Body of pancreas (tissue), 4 donors: ENCODE data around the gene C19orf47. TPM values are rescaled to one million over a fixed set of nuclear protein-coding genes. Genes with fewer than 3 reads are reported as not detected.

ENCODE experiments used
- ATAC-seq: fragments of 150-250 bp; one replicate; pipeline ENCODE4 v1.9.1; 2016
- DNase-seq, 4 donors: peaks; one replicate each; pipeline ENCODE4 v3.0.0-alpha.2; 2019
- H3K27ac ChIP-seq, 4 donors: fragments of 200-600 bp; sonication (generic); 1 replicate in 3 of 4; 2 replicates in 1 of 4; pipeline versions ENCODE4 v1.5.1 to v1.6.1; 2016 to 2019; ENCODE audit warnings: mild to moderate bottlenecking in 1 of 4, mixed read lengths in 1 of 4, moderate library complexity in 1 of 4
- H3K27me3 ChIP-seq, 2 donors: fragments of 200-600 bp; sonication (generic); one replicate each; pipeline ENCODE4 v1.6.0; 2016; ENCODE audit warnings: mild to moderate bottlenecking in 1 of 2
- H3K36me3 ChIP-seq, 2 donors: fragments of 200-600 bp; sonication (generic); replicated peaks in 1 of 2; 2 replicates each; pipeline ENCODE4 v1.5.1; 2016; ENCODE audit warnings: low read depth in 2 of 2; ENCODE audit not compliant: insufficient read depth in 1 of 2
- H3K4me1 ChIP-seq: fragments of 200-600 bp; sonication (generic); one replicate; pipeline ENCODE4 v1.6.0; 2016
- H3K4me3 ChIP-seq, 2 donors: fragments of 200-600 bp; sonication (generic); 1 replicate in 1 of 2; 2 replicates in 1 of 2; pipeline ENCODE4 v1.5.1; 2016 to 2019
- H3K9me3 ChIP-seq, 3 donors: fragments of 200-600 bp; sonication (generic); 1 replicate in 2 of 3; 2 replicates in 1 of 3; pipeline ENCODE4 v1.5.1; 2016
- POLR2A ChIP-seq, 3 donors: fragments of 450-650 bp; IDR thresholded peaks; one replicate each; pipeline ENCODE4 v1.6.1; 2016; ENCODE audit warnings: antibody characterized with exemption in 3 of 3, mild to moderate bottlenecking in 2 of 3
- WGBS, 2 donors: methylation state at CpG; one replicate each; pipeline ENCODE4 v1.1.5; 2017; 5-methylcytosine and 5-hydroxymethylcytosine counted together
- intact Hi-C: fragments of 100-400 bp; cut with DNase I; formaldehyde crosslinking; loops from one replicate; pipeline ENCODE4 v1.15.1; 2023
- total RNA-seq, 2 donors: library from RNA; depleted of rRNA; stranded (reverse); fragments of >200 nt; gene quantifications; one replicate each; pipeline ENCODE4 v1.1.0, GENCODE V29; 2016
- TF ChIP-seq, protein P1 (sequence below), 7 experiments: fragments of 450-650 bp in 4 of 7; fragments of 200-600 bp in 3 of 7; sonication (generic) in 3 of 7; IDR thresholded peaks; one replicate each; pipeline ENCODE4 v1.5.1; 2016 to 2019; ENCODE audit warnings: antibody characterized with exemption in 7 of 7

Gene C19orf47
- total RNA-seq, 2 donors from 2014 or later: 3.9 to 19.8 TPM

DNA sequence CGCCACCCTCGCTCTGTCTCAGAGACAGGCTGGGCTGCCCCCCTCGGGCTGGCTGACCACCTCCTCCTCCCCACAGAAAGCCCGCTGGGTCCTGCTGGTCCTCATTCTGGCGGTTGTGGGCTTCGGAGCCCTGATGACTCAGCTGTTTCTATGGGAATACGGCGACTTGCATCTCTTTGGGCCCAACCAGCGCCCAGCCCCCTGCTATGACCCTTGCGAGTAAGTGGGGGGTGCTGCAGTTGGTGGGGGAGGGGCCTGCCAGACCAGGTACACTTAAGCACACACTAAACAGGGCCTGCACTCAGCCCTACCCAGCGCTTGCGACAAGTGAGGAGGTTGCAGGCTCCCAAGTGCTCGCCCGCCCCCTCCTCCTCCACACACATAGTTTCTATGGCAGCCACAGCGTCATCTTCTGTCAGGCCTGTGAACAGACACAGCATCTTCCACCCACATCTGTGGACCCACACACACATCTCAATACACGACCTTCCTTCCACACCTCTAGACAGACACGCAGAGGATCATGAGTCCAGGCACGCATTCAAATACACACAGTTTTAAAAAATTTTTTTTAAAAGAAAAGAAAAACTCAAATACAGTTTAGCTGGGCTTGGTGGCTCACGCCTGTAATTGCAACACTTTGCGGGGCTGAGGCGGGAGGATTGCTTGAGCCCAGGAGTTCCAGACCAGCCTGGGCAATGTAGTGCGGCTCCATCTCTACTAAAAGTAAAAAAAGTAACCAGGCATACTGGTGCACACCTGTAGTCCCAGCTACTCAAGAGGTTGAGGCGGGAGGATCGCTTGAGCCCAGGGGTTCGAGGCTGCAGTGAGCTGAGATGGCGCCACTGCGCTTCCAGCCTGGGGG, 18.7 kb upstream of the C19orf47 start:
- WGBS, 2 donors: 85 to 89% methylated on average over 14 to 27 of the region's 27 CpGs
- H3K27ac ChIP-seq: no peak overlapping the region
- H3K27me3 ChIP-seq: no peaks in the 10 kb centered on the region
- DNase-seq (no peak), ATAC-seq (no peak)
- H3K4me1 ChIP-seq: no peaks in the 10 kb centered on the region
- no peak overlapping the region for H3K4me3 ChIP-seq
- TF ChIP-seq, protein P1, sequence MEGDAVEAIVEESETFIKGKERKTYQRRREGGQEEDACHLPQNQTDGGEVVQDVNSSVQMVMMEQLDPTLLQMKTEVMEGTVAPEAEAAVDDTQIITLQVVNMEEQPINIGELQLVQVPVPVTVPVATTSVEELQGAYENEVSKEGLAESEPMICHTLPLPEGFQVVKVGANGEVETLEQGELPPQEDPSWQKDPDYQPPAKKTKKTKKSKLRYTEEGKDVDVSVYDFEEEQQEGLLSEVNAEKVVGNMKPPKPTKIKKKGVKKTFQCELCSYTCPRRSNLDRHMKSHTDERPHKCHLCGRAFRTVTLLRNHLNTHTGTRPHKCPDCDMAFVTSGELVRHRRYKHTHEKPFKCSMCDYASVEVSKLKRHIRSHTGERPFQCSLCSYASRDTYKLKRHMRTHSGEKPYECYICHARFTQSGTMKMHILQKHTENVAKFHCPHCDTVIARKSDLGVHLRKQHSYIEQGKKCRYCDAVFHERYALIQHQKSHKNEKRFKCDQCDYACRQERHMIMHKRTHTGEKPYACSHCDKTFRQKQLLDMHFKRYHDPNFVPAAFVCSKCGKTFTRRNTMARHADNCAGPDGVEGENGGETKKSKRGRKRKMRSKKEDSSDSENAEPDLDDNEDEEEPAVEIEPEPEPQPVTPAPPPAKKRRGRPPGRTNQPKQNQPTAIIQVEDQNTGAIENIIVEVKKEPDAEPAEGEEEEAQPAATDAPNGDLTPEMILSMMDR (IDR thresholded peaks at IDR 0.05): no peak
- intact Hi-C loops: no loop called here
- H3K36me3 ChIP-seq: peaks cover 0 to 8% of the 10 kb centered on the region in 2 donors
- H3K9me3 ChIP-seq: no peaks in the 10 kb centered on the region

DNA sequence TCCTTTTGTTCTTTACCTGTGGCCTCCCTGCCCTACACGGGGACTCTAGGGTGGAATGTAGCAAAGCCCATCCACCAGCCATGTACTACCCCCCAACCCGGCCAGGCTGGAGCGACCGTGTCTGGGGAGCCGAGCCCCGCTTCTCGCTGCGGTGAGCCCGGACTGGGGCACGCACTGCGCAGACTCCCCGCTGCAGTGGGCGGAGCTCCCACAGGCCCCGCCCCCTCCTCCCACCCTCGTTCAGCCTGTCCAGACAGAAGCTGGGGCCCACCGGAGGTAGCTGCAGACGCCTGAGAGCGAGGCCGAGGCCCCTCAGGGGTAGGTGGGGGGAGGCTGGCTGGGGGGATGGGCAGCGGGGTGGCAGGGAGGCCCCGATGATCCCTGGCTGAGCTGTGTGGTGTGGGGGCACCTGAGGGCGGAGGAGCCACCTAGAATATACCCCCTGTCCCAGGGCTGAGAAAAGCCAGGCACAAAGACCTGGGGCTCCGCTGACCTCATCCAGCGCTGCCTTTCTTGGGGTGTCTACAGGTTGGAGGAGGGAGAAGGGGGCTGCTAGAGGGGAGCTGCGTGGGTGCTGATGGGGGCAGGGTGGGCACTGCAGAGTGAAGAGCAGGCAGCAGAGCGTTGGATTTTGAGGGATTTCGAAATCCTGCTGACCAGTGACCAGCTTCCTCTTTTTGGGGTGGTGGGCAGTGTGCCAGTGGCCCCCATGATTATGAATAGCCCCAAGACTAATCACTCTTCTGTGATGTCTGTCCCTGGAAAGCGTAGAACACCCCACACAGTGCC, 17.6 kb upstream of the C19orf47 start:
- no peaks in the 10 kb centered on the region for H3K9me3 ChIP-seq
- 49 to 58% methylated on average over 19 to 25 of the region's 28 CpGs for WGBS, 2 donors
- no peak overlapping the region for H3K4me3 ChIP-seq
- H3K4me1 ChIP-seq: no peaks in the 10 kb centered on the region
- H3K27me3 ChIP-seq: no peaks in the 10 kb centered on the region
- intact Hi-C loops: no loop called here
- TF ChIP-seq, protein P1 (IDR thresholded peaks at IDR 0.05): no peak
- peak in 1 of 3 donors; percentile 14 for TF ChIP-seq POLR2A (IDR thresholded peaks at IDR 0.05)
- no peak overlapping the region for H3K27ac ChIP-seq
- peaks cover 0 to 6% of the 10 kb centered on the region in 2 donors for H3K36me3 ChIP-seq
- DNase-seq (peak; percentile 33 to 63 (median 46)), ATAC-seq (peak; percentile 59)

DNA sequence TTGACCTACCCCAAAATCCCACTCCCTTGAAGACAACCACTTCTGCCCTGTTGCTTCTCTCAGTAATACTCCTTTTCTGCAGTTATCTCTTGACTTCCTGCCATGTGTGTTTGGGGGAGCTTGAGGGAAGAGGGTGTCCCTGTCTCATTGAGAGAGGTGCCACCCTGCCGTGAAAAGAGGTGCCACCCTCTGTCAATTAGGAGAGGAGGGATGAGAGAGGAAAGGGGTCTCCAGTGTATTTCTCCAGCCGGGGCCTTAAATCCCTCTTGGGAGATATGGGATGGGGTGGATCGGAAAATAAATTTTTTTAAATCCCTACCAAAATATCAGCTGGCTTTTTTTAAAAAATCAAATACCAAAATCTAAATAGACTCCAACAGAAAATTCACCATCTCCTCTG, 16.8 kb upstream of the C19orf47 start:
- WGBS, 2 donors: 73 to 84% methylated on average over 3 of the region's 3 CpGs
- Histone ChIP-seq H3K4me3 (no peak overlapping the region), H3K4me1 (no peaks in the 10 kb centered on the region), H3K27ac (no peak overlapping the region), H3K27me3 (no peaks in the 10 kb centered on the region), H3K9me3 (no peaks in the 10 kb centered on the region), H3K36me3 (peaks cover 0 to 6% of the 10 kb centered on the region in 2 donors)
- intact Hi-C loops: no loop called here
- ATAC-seq (no peak), DNase-seq (no peak)
- TF ChIP-seq, protein P1 (IDR thresholded peaks at IDR 0.05): no peak
- TF ChIP-seq POLR2A (IDR thresholded peaks at IDR 0.05): no peak

GRCh38 chr19:40363069-40363468, 14.9 kb upstream of the C19orf47 start:
- TF ChIP-seq, protein P1 (IDR thresholded peaks at IDR 0.05): no peak
- no peak for TF ChIP-seq POLR2A (IDR thresholded peaks at IDR 0.05)
- H3K27ac ChIP-seq: no peak overlapping the region
- 75 to 91% methylated on average over 5 of the region's 5 CpGs for WGBS, 2 donors
- no peaks in the 10 kb centered on the region for H3K9me3 ChIP-seq
- no peak for ATAC-seq
- H3K36me3 ChIP-seq: peaks cover 0 to 3% of the 10 kb centered on the region in 2 donors
- H3K4me1 ChIP-seq: no peaks in the 10 kb centered on the region
- H3K4me3 ChIP-seq: no peak overlapping the region
- H3K27me3 ChIP-seq: no peaks in the 10 kb centered on the region
- intact Hi-C loops: no loop called here
- DNase-seq: no peak
